Brain microvascular endothelial cell (primary cell): ENCODE results near the gene RIBC2.

Source experiments
- DNase-seq: peaks from one replicate; pipeline ENCODE4 v3.0.0-alpha.2; 2020
- H3K27ac ChIP-seq: fragments of 250-450 bp; sonication (Bioruptor Pico); 2 replicates; pipeline ENCODE4 v1.5.1; 2020; ENCODE audit warnings: mild to moderate bottlenecking, moderate library complexity
- H3K27me3 ChIP-seq: fragments of 250-450 bp; sonication (Bioruptor Pico); replicated peaks from 2 replicates; pipeline ENCODE4 v1.5.1; 2020; ENCODE audit warnings: mild to moderate bottlenecking
- H3K36me3 ChIP-seq: fragments of 250-450 bp; sonication (Bioruptor Pico); replicated peaks from 2 replicates; pipeline ENCODE4 v1.5.1; 2020; ENCODE audit warnings: mild to moderate bottlenecking
- H3K4me3 ChIP-seq: 2 replicates; pipeline ENCODE4 v1.5.1; 2011; ENCODE audit warnings: low read depth, mild to moderate bottlenecking, control low read depth, low read length, moderate library complexity
- CTCF ChIP-seq: IDR thresholded peaks from 2 replicates; pipeline ENCODE4 v1.5.1; 2011; ENCODE audit warnings: low read depth, mild to moderate bottlenecking, moderate library complexity, low read length, control low read depth, inconsistent platforms; ENCODE audit errors: missing control alignments
- in situ Hi-C: cut with HindIII; loops from 2 replicates; pipeline ENCODE4 v1.10.0; 2017; ENCODE audit warnings: low sequenced_read_pairs, low pct_ligation_motif_present

Gene RIBC2

GRCh38 chr22:45413013-45413367 lies 503 bp upstream of the RIBC2 start:
- no peak overlapping the region for H3K4me3 ChIP-seq
- no peak for TF ChIP-seq CTCF
- no peak overlapping the region for H3K27ac ChIP-seq
- in situ Hi-C loops: no loop called here
- no peak for DNase-seq
- H3K36me3 ChIP-seq: no peaks in the 10 kb centered on the region
- H3K27me3 ChIP-seq: no peaks in the 10 kb centered on the region

GRCh38 chr22:45418056-45418769 lies 4.7 kb downstream of the RIBC2 start:
- no peak overlapping the region for H3K4me3 ChIP-seq
- H3K27ac ChIP-seq: no peak overlapping the region
- in situ Hi-C loops: no loop called here
- TF ChIP-seq CTCF: no peak
- no peaks in the 10 kb centered on the region for H3K27me3 ChIP-seq
- no peaks in the 10 kb centered on the region for H3K36me3 ChIP-seq
- no peak for DNase-seq

GRCh38 chr22:45418770-45419138 lies 5.3 kb downstream of the RIBC2 start:
- no peak overlapping the region for H3K4me3 ChIP-seq
- no peaks in the 10 kb centered on the region for H3K27me3 ChIP-seq
- in situ Hi-C loops: no loop called here
- H3K27ac ChIP-seq: no peak overlapping the region
- H3K36me3 ChIP-seq: no peaks in the 10 kb centered on the region
- DNase-seq: no peak
- no peak for TF ChIP-seq CTCF

- TF ChIP-seq CTCF: no peak
- in situ Hi-C loops: no loop called here
- no peak overlapping the region for H3K27ac ChIP-seq
Observed at GRCh38 chr22:45420011-45420410, 6.5 kb downstream of the RIBC2 start.

GRCh38 chr22:45420539-45420938 lies 7.0 kb downstream of the RIBC2 start:
- Histone ChIP-seq H3K36me3 (no peaks in the 10 kb centered on the region), H3K4me3 (no peak overlapping the region), H3K27me3 (no peaks in the 10 kb centered on the region), H3K27ac (no peak overlapping the region)
- in situ Hi-C loops: no loop called here
- no peak for TF ChIP-seq CTCF
- DNase-seq: no peak

More at GRCh38 chr22:45420011-45420410, 6.5 kb downstream of the RIBC2 start:
- Histone ChIP-seq H3K4me3 (no peak overlapping the region), H3K27me3 (no peaks in the 10 kb centered on the region), H3K36me3 (no peaks in the 10 kb centered on the region)
- no peak for DNase-seq

- no peak for DNase-seq
- Histone ChIP-seq H3K4me3 (no peak overlapping the region), H3K27ac (no peak overlapping the region), H3K27me3 (no peaks in the 10 kb centered on the region), H3K36me3 (no peaks in the 10 kb centered on the region)
- in situ Hi-C loops: no loop called here
- TF ChIP-seq CTCF: no peak
Observed at GRCh38 chr22:45421349-45422055, 8.0 kb downstream of the RIBC2 start.
